ENCODE measurements around the gene ZNF302. TPM values are rescaled to one million over a fixed set of nuclear protein-coding genes. Genes with fewer than 3 reads are reported as not detected.
"Not testable (repeated sequence)": the region's sequence is repeated elsewhere in the genome, so short reads cannot be mapped to it uniquely, and the experiment has no call there.

ZNF302 gene
- total RNA-seq, 1 experiment from 2014 or later = 23.3 TPM

- Histone ChIP-seq H2BK12ac (ENCODE audit: insufficient read length, low read depth, low read length) (no peak overlapping the region), H3K18ac (ENCODE audit: insufficient read length, low read depth, low read length) (no peak overlapping the region), H3K14ac (ENCODE audit: insufficient read depth, low read length) (no peak overlapping the region; the same call in 1 of the 2 replicates), H4K8ac (replicated peaks; ENCODE audit: insufficient read length, low read depth, low read length) (no peak overlapping the region), H3K4ac (ENCODE audit: low read depth, low read length) (no peak overlapping the region), H3T11ph (ENCODE audit: low read length) (no peak overlapping the region), H3K27me3 (ENCODE audit: insufficient read depth, low read length) (no peaks in the 10 kb centered on the region), H3K4me1 (ENCODE audit: insufficient read depth, low read length) (no peaks in the 10 kb centered on the region; the same call in 1 of the 2 replicates), H3K9ac (ENCODE audit: extremely low read depth, insufficient read length, low read length) (no peak overlapping the region), H2AFZ (ENCODE audit: low read length) (no peak overlapping the region), H3K79me2 (ENCODE audit: insufficient read depth, low read length) (no peaks in the 10 kb centered on the region), H3K79me1 (ENCODE audit: insufficient read depth, low read depth, low read length, poor library complexity, severe bottlenecking) (no peaks in the 10 kb centered on the region), H3K27ac (ENCODE audit: insufficient read length, low read depth, low read length) (no peak overlapping the region), H2BK5ac (ENCODE audit: insufficient read length, low read length) (no peak overlapping the region), H2AK5ac (ENCODE audit: insufficient read length, low read length) (no peak overlapping the region), H2BK20ac (ENCODE audit: low read depth, low read length, poor library complexity, severe bottlenecking) (no peak overlapping the region), H4K91ac (ENCODE audit: insufficient read length, low read depth, low read length) (no peak overlapping the region), H3K23ac (ENCODE audit: insufficient read length, low read depth, low read length) (no peak overlapping the region), H4K20me1 (ENCODE audit: control insufficient read depth, insufficient read depth, insufficient read length) (no peaks in the 10 kb centered on the region), H2BK15ac (ENCODE audit: low read depth, low read length) (no peak overlapping the region), H3K23me2 (ENCODE audit: insufficient read length, low read depth, low read length, poor library complexity, severe bottlenecking) (no peaks in the 10 kb centered on the region), H4K5ac (ENCODE audit: insufficient read length, low read depth, low read length) (no peak overlapping the region), H3K9me3 (ENCODE audit: control insufficient read depth, low read depth, low read length) (no peaks in the 10 kb centered on the region), H3K4me2 (ENCODE audit: insufficient read depth, insufficient read length, low read length) (no peak overlapping the region), H3K56ac (ENCODE audit: insufficient read length, low read depth, low read length) (no peak overlapping the region), H2BK120ac (ENCODE audit: low read depth, low read length, poor library complexity, severe bottlenecking) (no peak overlapping the region)
- TF ChIP-seq, protein P1, sequence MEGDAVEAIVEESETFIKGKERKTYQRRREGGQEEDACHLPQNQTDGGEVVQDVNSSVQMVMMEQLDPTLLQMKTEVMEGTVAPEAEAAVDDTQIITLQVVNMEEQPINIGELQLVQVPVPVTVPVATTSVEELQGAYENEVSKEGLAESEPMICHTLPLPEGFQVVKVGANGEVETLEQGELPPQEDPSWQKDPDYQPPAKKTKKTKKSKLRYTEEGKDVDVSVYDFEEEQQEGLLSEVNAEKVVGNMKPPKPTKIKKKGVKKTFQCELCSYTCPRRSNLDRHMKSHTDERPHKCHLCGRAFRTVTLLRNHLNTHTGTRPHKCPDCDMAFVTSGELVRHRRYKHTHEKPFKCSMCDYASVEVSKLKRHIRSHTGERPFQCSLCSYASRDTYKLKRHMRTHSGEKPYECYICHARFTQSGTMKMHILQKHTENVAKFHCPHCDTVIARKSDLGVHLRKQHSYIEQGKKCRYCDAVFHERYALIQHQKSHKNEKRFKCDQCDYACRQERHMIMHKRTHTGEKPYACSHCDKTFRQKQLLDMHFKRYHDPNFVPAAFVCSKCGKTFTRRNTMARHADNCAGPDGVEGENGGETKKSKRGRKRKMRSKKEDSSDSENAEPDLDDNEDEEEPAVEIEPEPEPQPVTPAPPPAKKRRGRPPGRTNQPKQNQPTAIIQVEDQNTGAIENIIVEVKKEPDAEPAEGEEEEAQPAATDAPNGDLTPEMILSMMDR (conservative IDR thresholded peaks at IDR 0.05) = no peak
- H3K9me3 Mint-ChIP-seq = peaks cover 13 to 74% of the 10 kb centered on the region in 2 experiments
- H3K36me3 Mint-ChIP-seq (ENCODE audit: insufficient read depth in 1 of 3, low read depth in 3 of 3) = peaks cover 0 to 4% (median 0%) of the 10 kb centered on the region in 3 experiments; a peak in 2 of 7 replicates
- DNase-seq = no peak
- H3K4me3 Mint-ChIP-seq = no peak overlapping the region
- no CpG with 5 or more reads among the region's 6 CpGs for whole genome bisulfite sequencing (ENCODE audit: extremely low coverage, insufficient read length, low lambda C conversion rate)
- peaks cover 0 to 12% of the 10 kb centered on the region in 2 experiments; a peak in 2 of 4 replicates for H3K4me1 Mint-ChIP-seq
- peaks cover 2% of the 10 kb centered on the region for H3K27me3 Mint-ChIP-seq (ENCODE audit: low read depth)
- no peak overlapping the region for H3K27ac Mint-ChIP-seq
These were observed 12.6 kb upstream of the ZNF302 start for GRCh38 chr19:34664870-34665269.

GRCh38 chr19:34665275-34665674 lies 12.2 kb upstream of the ZNF302 start:
- not testable (repeated sequence) for H3K4ac ChIP-seq (ENCODE audit: low read depth, low read length); DNase-seq; H3K79me2 ChIP-seq (ENCODE audit: insufficient read depth, low read length); H4K5ac ChIP-seq (ENCODE audit: insufficient read length, low read depth, low read length); H3K36me3 Mint-ChIP-seq (ENCODE audit: insufficient read depth in 1 of 3, low read depth in 3 of 3); H3T11ph ChIP-seq (ENCODE audit: low read length); H2BK5ac ChIP-seq (ENCODE audit: insufficient read length, low read length); H3K27ac ChIP-seq (ENCODE audit: insufficient read length, low read depth, low read length); H2AK5ac ChIP-seq (ENCODE audit: insufficient read length, low read length); H3K27me3 ChIP-seq (ENCODE audit: insufficient read depth, low read length); H3K23me2 ChIP-seq (ENCODE audit: insufficient read length, low read depth, low read length, poor library complexity, severe bottlenecking); H3K27ac Mint-ChIP-seq; H3K14ac ChIP-seq (ENCODE audit: insufficient read depth, low read length); H3K18ac ChIP-seq (ENCODE audit: insufficient read length, low read depth, low read length); H3K56ac ChIP-seq (ENCODE audit: insufficient read length, low read depth, low read length); H2AFZ ChIP-seq (ENCODE audit: low read length); H2BK12ac ChIP-seq (ENCODE audit: insufficient read length, low read depth, low read length); H2BK20ac ChIP-seq (ENCODE audit: low read depth, low read length, poor library complexity, severe bottlenecking); H4K91ac ChIP-seq (ENCODE audit: insufficient read length, low read depth, low read length); H3K27me3 Mint-ChIP-seq (ENCODE audit: low read depth); H3K23ac ChIP-seq (ENCODE audit: insufficient read length, low read depth, low read length); H4K20me1 ChIP-seq (ENCODE audit: control insufficient read depth, insufficient read depth, insufficient read length); H3K9me3 ChIP-seq (ENCODE audit: control insufficient read depth, low read depth, low read length); H2BK15ac ChIP-seq (ENCODE audit: low read depth, low read length); H3K4me1 ChIP-seq (ENCODE audit: insufficient read depth, low read length); H3K4me3 Mint-ChIP-seq; H2BK120ac ChIP-seq (ENCODE audit: low read depth, low read length, poor library complexity, severe bottlenecking); H3K9ac ChIP-seq (ENCODE audit: extremely low read depth, insufficient read length, low read length); H3K79me1 ChIP-seq (ENCODE audit: insufficient read depth, low read depth, low read length, poor library complexity, severe bottlenecking); H3K4me2 ChIP-seq (ENCODE audit: insufficient read depth, insufficient read length, low read length); H4K8ac ChIP-seq (replicated peaks; ENCODE audit: insufficient read length, low read depth, low read length)
- no CpG with 5 or more reads among the region's 4 CpGs for WGBS (ENCODE audit: extremely low coverage, insufficient read length, low lambda C conversion rate)
- Mint-ChIP-seq H3K4me1 (peaks cover 0 to 12% of the 10 kb centered on the region in 2 experiments; a peak in 2 of 4 replicates), H3K9me3 (peaks cover 13 to 72% of the 10 kb centered on the region in 2 experiments)

Measured in H9 (cell line).